KMS-11 (cell line): ENCODE results near the gene PHACTR1.
"Not testable (repeated sequence)": the region's sequence is repeated elsewhere in the genome, so short reads cannot be mapped to it uniquely, and the experiment has no call there.

Source experiments
- H2AFZ ChIP-seq: fragments of 200-600 bp; sonication (generic); 2 replicates; pipeline ENCODE4 v1.6.1; 2016; ENCODE audit warnings: antibody characterized with exemption, mixed run types, low read depth
- H3K27ac ChIP-seq: fragments of 200-600 bp; sonication (generic); 2 replicates; pipeline ENCODE4 v1.6.1; 2016; ENCODE audit warnings: mild to moderate bottlenecking, mixed run types
- H3K27me3 ChIP-seq: fragments of 200-600 bp; sonication (generic); 2 replicates; pipeline ENCODE4 v1.6.1; 2017; ENCODE audit warnings: mild to moderate bottlenecking, low read depth, mixed run types, moderate library complexity; ENCODE audit not compliant: insufficient read depth
- H3K36me3 ChIP-seq: fragments of 200-600 bp; sonication (generic); 2 replicates; pipeline ENCODE4 v1.6.1; 2017; ENCODE audit warnings: mild to moderate bottlenecking, mixed run types; ENCODE audit not compliant: insufficient read depth
- H3K4me1 ChIP-seq: fragments of 200-600 bp; sonication (generic); 2 replicates; pipeline ENCODE4 v1.6.1; 2016; ENCODE audit warnings: mild to moderate bottlenecking, low read depth, mixed run types; ENCODE audit not compliant: poor library complexity, severe bottlenecking
- H3K4me2 ChIP-seq: fragments of 200-600 bp; sonication (generic); 2 replicates; pipeline ENCODE4 v1.7.0; 2016; ENCODE audit warnings: mild to moderate bottlenecking, mixed run types
- H3K4me3 ChIP-seq: fragments of 200-600 bp; sonication (generic); IDR thresholded peaks from 2 replicates; pipeline ENCODE4 v1.6.1; 2017; ENCODE audit warnings: low read depth, low read length, mixed read lengths; ENCODE audit not compliant: insufficient read depth
- H3K79me2 ChIP-seq: fragments of 200-600 bp; sonication (generic); 2 replicates; pipeline ENCODE4 v1.6.1; 2016; ENCODE audit warnings: low read depth, mixed run types; ENCODE audit not compliant: insufficient read depth
- H3K9ac ChIP-seq: fragments of 200-600 bp; sonication (generic); 2 replicates; pipeline ENCODE4 v1.6.1; 2016; ENCODE audit warnings: mild to moderate bottlenecking, mixed run types
- H4K20me1 ChIP-seq: fragments of 200-600 bp; sonication (generic); 2 replicates; pipeline ENCODE4 v1.6.1; 2016; ENCODE audit warnings: mild to moderate bottlenecking, mixed run types; ENCODE audit not compliant: insufficient read depth
- CTCF ChIP-seq: fragments of 200-600 bp; sonication (generic); conservative IDR thresholded peaks from 2 replicates; pipeline ENCODE4 v1.6.1; 2017; ENCODE audit warnings: low read depth, mild to moderate bottlenecking, antibody characterized with exemption, low read length, moderate library complexity, mixed read lengths

Gene PHACTR1

GRCh38 chr6:12941422-12941821, 224.9 kb downstream of the PHACTR1 start:
- no peak overlapping the region for H3K4me3 ChIP-seq
- no peak overlapping the region for H2AFZ ChIP-seq
- H3K27ac ChIP-seq = no peak overlapping the region
- H3K27me3 ChIP-seq = no peaks in the 10 kb centered on the region
- no peaks in the 10 kb centered on the region for H3K79me2 ChIP-seq
- H4K20me1 ChIP-seq = no peaks in the 10 kb centered on the region
- no peaks in the 10 kb centered on the region for H3K36me3 ChIP-seq
- no peaks in the 10 kb centered on the region for H3K4me1 ChIP-seq
- H3K9ac ChIP-seq = no peak overlapping the region
- TF ChIP-seq CTCF = no peak
- no peak overlapping the region for H3K4me2 ChIP-seq

GRCh38 chr6:12943549-12943948, 227.0 kb downstream of the PHACTR1 start:
- Histone ChIP-seq H2AFZ (no peak overlapping the region), H3K4me1 (no peaks in the 10 kb centered on the region), H3K4me2 (no peak overlapping the region), H3K79me2 (no peaks in the 10 kb centered on the region), H4K20me1 (no peaks in the 10 kb centered on the region), H3K27me3 (no peaks in the 10 kb centered on the region), H3K36me3 (no peaks in the 10 kb centered on the region), H3K9ac (no peak overlapping the region), H3K4me3 (no peak overlapping the region), H3K27ac (no peak overlapping the region)
- TF ChIP-seq CTCF = no peak

GRCh38 chr6:12944001-12944400, 227.4 kb downstream of the PHACTR1 start:
- Histone ChIP-seq H3K79me2 (no peaks in the 10 kb centered on the region), H4K20me1 (no peaks in the 10 kb centered on the region), H3K4me1 (no peaks in the 10 kb centered on the region), H3K27ac (no peak overlapping the region), H3K9ac (no peak overlapping the region), H3K27me3 (no peaks in the 10 kb centered on the region), H3K4me3 (no peak overlapping the region), H3K36me3 (no peaks in the 10 kb centered on the region), H3K4me2 (no peak overlapping the region), H2AFZ (no peak overlapping the region)
- no peak for TF ChIP-seq CTCF

GRCh38 chr6:12944528-12944927, 228.0 kb downstream of the PHACTR1 start:
- H3K27me3 ChIP-seq, H3K79me2 ChIP-seq, H3K36me3 ChIP-seq, H2AFZ ChIP-seq, H3K4me3 ChIP-seq, H3K4me1 ChIP-seq, H4K20me1 ChIP-seq, H3K9ac ChIP-seq, H3K27ac ChIP-seq, H3K4me2 ChIP-seq: not testable (repeated sequence)

- H3K36me3 ChIP-seq = no peaks in the 10 kb centered on the region
- no peak for TF ChIP-seq CTCF
- no peaks in the 10 kb centered on the region for H3K27me3 ChIP-seq
- H3K4me1 ChIP-seq = no peaks in the 10 kb centered on the region
- no peaks in the 10 kb centered on the region for H4K20me1 ChIP-seq
- H3K4me3 ChIP-seq = no peak overlapping the region
- no peaks in the 10 kb centered on the region for H3K79me2 ChIP-seq
- H3K27ac ChIP-seq = no peak overlapping the region
- no peak overlapping the region for H2AFZ ChIP-seq
- H3K4me2 ChIP-seq = no peak overlapping the region
- no peak overlapping the region for H3K9ac ChIP-seq
Observed at GRCh38 chr6:12947151-12947871, 230.7 kb downstream of the PHACTR1 start.
